ENCODE results near the gene MAP10.
"Not testable (repeated sequence)": the region's sequence is repeated elsewhere in the genome, so short reads cannot be mapped to it uniquely, and the experiment has no call there.

GRCh38 chr1:232785630-232786029, 19.6 kb upstream of the MAP10 start:
- not testable (repeated sequence) for TF ChIP-seq CTCF (IDR thresholded peaks at IDR 0.05); ZFX (IDR thresholded peaks at IDR 0.05; ENCODE audit: borderline replicate concordance)

Data from 22Rv1 (cell line).